T-helper 2 cell treated with Interferon-gamma antibody and Interleukin-4, amounts not matched to agents 100 ng/mL and 5 ng/mL, for 36 hours (primary cell): ENCODE results near the gene COQ2. TPM values are rescaled to one million over a fixed set of nuclear protein-coding genes. Genes with fewer than 3 reads are reported as not detected.

ENCODE experiments used
- intact Hi-C: fragments of 100-400 bp; cut with micrococcal nuclease; formaldehyde crosslinking; loops from one replicate; pipeline ENCODE4 v1.15.1; 2023
- total RNA-seq: library from RNA; stranded (reverse); gene quantifications from 2 replicates; pipeline ENCODE4 v1.2.3, GENCODE V29; 2022

The COQ2 gene
- total RNA-seq, 1 donor from 2014 or later, result 14.7 TPM

GRCh38 chr4:83219344-83220331 is 65.0 kb downstream of the COQ2 start:
- intact Hi-C loops, result loop anchor here (1.0 to 5.0 kb wide), 8 partner anchors 12 to 317 kb away; partner anchors contain the start of genes COQ2, HELQ, MRPS18C and PLAC8

GRCh38 chr4:83217721-83218522 is 66.7 kb downstream of the COQ2 start:
- intact Hi-C loops, result loop anchor here (1.0 to 5.0 kb wide), 8 partner anchors 35 to 316 kb away; partner anchors contain the start of genes COQ2, HELQ, MRPS18C and THAP9

- intact Hi-C loops, result loop anchor here (1.0 to 5.0 kb wide), 6 partner anchors 90 to 315 kb away; partner anchors contain the start of genes HELQ, MRPS18C and THAP9
Measured at GRCh38 chr4:83216959-83217683, 67.5 kb downstream of the COQ2 start.

GRCh38 chr4:83214079-83214478 is 70.5 kb downstream of the COQ2 start:
- intact Hi-C loops, result no loop called here

Other genes starting within 250 kb of the COQ2 start
- gene COPS4, start 249.6 kb downstream of the COQ2 start, total RNA-seq, result 28.5 and 32.9 TPM in 2 replicates
- gene PLAC8, start 170.1 kb downstream of the COQ2 start, total RNA-seq, result 127 and 135 TPM in 2 replicates
- gene HPSE, start 50.0 kb upstream of the COQ2 start, total RNA-seq, result 10.4 and 10.6 TPM in 2 replicates
- gene HELQ, start 171.0 kb upstream of the COQ2 start, total RNA-seq, result 14.5 TPM in 2 replicates
- 69.6 and 72.4 TPM in 2 replicates for gene MRPS18C, start 171.3 kb upstream of the COQ2 start, total RNA-seq
- 15.4 and 17.5 TPM in 2 replicates for gene ABRAXAS1, start 200.3 kb upstream of the COQ2 start, total RNA-seq